COLO829 (cell line): ENCODE data around the gene CST3.
"Not testable (repeated sequence)": the region's sequence is repeated elsewhere in the genome, so short reads cannot be mapped to it uniquely, and the experiment has no call there.

Experiments
- DNase-seq: peaks from one replicate; pipeline ENCODE4 v3.0.0; 2012; ENCODE audit warnings: low spot score

The CST3 gene

GRCh38 chr20:23661002-23661429 is 23.3 kb upstream of the CST3 start:
- DNase-seq: no peak

DNA sequence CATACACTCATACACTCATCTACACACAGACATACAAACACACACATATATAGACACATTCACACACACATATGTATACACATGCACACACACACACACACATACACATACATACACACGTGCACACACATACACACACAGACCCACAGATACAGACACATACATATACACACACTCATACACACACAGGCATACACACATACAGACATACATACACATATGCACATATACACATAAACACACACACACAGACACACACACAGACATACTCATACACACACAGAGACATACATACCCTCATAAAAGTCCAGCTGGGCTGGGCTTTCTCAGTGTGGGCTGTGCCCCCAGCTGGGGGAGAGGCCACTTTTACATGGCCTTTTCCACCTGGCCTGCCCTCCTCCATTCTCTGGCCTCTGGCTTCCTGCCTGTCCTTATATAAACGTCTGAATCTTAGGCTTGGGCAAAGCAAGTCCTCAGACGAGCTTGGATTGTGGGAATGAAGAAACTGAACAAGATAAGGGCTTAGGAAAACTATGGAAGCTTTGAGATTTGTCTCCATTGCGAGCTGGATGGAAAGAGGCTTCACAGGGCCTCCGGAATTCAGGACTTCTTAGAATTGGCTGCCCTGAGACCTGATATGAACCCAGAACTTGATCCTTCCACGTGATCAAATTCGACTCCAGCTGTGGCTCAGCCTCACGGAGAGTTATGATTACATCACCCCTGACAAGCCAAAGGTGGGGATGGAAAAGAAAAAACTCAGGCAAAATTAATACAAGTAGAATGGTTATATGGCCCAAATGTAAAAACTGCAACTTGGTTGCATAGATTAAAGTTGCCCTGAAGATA is 22.5 kb upstream of the CST3 start:
- no peak for DNase-seq

- DNase-seq: not testable (repeated sequence)
These were observed 21.8 kb upstream of the CST3 start for GRCh38 chr20:23659610-23659988.

- DNase-seq: no peak
These were observed 21.3 kb upstream of the CST3 start for GRCh38 chr20:23658989-23659609.

DNA sequence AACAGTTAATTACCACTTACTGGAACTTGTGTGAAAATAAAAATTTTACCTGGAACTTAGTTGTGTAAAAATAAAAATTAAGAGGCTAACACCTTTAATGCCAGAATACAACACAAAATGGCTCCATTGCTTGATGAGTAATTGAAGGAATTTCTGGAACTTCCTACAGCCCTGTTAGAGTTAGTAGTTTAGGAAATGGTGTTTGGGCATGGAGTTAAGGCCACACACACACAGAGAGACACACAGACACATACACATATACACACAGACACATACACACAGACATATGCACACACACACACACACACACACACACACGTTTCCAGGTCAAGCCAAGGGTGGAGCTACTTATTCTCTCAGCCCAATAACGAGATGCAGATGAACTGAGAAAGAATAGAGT is 20.6 kb upstream of the CST3 start:
- no peak for DNase-seq

GRCh38 chr20:23657202-23657601 is 19.4 kb upstream of the CST3 start:
- no peak for DNase-seq

DNA sequence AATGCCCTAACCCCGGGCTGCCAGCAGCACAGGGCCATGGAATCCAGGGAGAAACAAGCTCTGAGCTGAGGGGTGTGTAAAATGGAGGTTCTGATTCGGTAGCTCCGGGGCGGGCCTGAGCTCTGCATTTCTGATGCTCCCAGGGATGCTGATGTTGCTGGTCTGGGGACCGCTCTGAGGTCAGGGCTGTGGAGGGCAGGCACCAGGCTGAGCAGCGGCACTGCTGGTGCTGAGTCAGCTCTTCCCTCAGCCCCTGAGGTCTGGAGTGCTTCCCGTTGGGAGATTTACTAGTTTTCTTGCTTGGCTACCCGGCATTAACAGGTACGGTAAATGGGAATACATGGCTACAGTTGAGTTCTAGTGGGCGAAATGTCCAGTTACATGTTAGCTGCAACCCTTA is 18.6 kb upstream of the CST3 start:
- DNase-seq: no peak

DNA sequence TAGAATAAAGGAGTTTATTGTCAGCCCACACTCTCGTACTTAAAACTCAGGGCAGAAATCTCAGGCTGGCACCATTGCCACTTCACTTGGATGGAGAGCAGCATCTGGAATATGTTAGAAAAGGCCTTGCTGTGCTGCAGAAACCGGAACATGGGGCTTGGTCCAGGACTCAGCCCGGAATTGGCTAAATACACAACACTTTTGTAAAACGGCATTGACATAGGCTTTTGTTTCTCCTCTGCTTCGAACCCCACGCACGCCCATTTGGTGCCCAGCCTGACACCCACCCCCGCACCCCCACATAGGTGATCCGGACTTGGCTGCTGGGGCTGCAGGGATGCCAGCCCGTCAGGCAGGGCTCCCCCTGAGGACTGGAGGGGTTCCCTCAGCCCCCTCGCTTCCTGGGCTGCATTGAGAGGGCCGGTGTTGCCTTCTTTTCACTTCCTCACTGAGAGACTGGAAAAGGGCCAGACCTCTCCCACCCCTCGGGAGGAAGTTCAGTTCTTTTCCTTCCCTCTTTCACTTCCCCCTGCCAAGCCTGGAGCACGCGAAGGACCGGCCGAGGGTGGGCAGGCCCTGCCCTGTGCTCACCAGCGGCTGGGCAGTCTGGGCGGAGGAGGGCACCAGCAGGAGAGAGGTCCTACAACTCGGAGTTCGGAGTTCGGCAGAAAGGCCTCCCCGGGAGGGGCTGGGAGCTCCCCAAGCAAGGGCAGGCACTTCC is 17.9 kb upstream of the CST3 start:
- no peak for DNase-seq

DNA sequence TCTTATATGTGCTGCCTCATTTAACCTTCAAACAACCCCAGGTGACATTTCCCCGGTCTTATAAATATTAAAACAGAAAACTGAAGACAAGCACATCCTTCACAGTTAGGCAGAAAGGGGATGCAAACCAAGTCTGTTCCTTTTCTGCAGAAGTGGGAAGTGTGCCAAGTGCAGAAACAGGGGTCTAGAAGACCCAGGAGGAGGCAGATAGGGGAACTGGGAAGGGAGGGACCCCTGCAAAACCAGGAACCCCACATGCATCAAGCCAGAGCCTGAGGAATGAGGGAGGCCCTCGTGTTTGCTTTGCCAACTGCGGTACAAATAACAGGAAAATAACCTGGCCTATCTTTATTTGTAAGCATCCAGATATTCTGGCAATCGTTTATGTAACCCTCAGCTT is 17.0 kb upstream of the CST3 start:
- DNase-seq: no peak

GRCh38 chr20:23654000-23654399 is 16.2 kb upstream of the CST3 start:
- no peak for DNase-seq

DNA sequence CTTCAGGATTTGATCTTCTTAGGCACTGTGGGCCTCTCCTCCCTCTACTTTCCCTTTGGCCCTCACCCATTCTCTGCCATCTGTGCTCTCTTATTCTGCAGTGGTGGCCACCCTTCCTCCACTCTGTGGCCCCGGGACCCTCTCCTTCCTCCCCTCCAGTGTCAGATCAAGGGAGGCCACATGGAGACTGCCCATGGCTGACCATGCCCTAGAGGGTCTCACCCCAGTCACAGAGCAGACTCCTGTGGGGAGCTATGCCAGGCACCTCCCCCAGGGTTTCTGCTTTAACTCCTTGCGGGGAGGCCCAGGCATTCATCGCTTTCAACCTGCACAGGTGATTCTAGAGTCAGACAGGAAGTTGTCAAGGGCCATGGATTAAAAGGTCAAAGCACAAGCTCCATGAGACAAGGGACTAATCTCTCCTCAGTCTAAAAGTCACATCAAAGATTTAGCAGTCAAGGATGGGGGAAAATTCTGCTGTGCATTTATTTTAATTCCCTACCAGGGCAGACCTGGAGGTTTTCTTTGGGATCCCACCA is 15.7 kb upstream of the CST3 start:
- no peak for DNase-seq

DNA sequence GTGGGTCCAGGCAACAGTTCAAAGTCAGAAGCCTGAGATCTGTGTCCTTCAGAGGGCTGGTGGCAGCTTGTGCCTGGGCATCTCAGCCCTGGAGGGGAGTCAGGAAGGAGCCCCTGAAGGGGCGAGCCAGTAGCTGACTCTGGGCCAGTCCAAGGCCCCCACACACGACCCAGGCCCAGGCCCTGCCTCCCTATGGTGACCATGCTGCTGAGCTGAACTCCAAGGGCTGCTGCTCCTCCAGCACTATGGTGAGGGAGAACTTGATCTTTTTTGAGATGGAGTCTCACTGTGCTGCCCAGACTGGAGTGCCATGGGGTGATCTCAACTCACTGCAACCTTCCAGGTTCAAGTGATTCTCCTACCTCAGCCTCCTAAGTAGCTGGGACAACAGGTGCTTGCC is 15.2 kb upstream of the CST3 start:
- no peak for DNase-seq

GRCh38 chr20:23652371-23652770 is 14.6 kb upstream of the CST3 start:
- no peak for DNase-seq

- no peak for DNase-seq
These were observed 13.4 kb upstream of the CST3 start for GRCh38 chr20:23651117-23651516.

DNA sequence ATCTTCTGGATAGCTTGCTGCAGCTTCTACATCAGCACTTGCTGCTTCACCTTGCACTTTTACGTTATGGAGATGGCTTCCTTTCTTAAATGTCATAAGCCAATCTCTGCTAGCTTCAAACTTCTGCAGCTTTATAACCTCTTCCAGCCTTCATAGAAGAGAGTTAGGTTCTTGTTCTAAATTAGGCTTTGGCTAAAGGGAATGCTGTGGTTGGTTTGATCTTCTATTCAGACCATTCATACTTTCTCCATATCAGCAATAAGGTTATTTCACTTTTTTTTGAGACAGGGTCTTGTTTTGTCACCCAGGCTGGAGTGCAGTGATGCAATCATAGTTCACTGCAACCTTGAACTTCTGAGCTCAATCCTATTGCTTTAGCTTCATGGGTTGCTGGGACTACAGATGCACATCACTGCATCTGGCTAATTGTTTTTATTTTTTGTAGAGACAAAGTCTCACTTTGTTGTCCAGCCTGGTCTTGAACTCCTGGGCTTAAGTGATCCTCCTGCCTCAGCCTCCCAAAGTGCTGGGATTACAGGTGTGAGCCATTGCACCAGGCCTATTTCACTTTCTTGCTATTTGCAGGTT is 12.2 kb upstream of the CST3 start:
- DNase-seq: no peak

- no peak for DNase-seq
These were observed 11.5 kb upstream of the CST3 start for GRCh38 chr20:23649242-23649641.

DNA sequence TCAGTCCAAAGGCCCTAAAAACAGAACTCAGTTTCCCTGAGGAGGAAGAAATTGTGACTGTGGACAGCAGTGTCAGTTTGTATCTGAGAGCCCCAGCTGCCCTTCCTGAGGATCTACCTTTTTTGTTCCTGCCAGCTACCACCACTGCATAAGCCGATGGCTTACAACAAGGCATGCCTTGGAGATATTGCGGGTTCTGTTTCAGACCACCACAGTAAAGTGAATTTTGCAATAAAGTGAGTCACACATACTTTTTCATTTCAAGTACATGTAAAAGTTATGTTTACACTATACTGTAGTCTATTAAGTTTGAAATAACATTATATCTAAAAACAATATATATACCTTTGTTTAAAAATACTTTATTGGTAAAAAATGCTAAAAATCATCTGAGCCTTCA is 9.6 kb upstream of the CST3 start:
- DNase-seq: no peak

DNA sequence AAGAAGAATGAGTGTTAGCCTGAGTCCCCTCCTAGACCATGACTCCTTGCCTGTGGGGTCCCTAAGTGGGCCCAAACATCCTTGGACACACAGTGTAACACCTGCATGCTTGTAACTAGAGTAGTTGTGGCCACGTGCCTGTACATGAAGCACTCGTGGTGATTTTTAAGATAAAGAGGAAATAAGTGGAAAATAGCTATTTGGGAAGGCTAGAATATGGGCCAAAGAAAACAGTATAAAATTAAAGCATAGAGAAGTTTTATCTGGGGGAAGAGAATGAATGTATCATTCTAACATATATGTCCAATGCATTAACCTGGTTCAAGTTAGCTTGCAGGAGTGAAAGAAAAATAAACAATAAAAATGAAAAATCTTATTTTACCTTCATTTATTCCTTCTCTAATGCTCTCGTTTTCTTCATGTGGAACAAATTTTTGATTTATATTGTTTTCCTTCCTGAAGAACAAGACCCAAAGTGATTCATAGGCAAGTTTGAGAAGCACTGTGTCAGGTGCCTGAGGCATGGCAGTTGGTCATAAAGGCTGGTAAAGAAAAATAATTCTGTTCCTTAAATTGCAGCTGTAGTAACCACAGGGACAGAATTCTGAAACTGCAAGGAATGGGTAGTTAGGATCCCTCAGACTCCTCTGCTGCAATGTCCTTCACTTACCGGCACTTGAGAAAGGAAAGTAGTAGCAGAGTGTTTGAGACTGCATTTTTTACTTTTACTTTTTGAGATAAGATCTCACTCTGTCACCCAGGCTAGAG is 8.5 kb upstream of the CST3 start:
- no peak for DNase-seq

- no peak for DNase-seq
These were observed 7.8 kb upstream of the CST3 start for GRCh38 chr20:23645575-23645974.

DNA sequence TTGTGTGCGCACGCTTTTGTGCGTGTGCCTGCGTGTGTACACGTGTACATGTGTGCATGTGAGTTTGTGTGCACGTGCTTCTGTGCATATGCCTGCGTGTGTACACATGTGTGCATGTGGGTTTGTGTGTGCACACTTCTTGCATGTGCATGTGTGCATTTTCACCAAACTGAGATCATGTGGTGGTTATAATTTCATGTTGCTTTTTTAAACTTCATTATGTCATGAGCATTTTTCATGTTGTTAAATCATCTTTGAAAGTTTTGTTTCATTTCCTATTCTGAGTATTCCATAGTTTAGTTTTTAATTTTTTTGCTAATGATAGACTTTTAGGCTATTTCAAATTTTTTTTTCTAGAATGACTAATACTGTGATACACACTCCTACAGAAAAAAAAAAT is 6.4 kb upstream of the CST3 start:
- no peak for DNase-seq

GRCh38 chr20:23643659-23644058 is 5.9 kb upstream of the CST3 start:
- DNase-seq: no peak
